Breast epithelium (tissue), 4 donors: ENCODE results near the gene PRLR. TPM values are rescaled to one million over a fixed set of nuclear protein-coding genes. Genes with fewer than 3 reads are reported as not detected.

Experiments used
- DNase-seq, 2 donors: peaks; one replicate each; pipeline ENCODE4 v3.0.0-alpha.2; 2019; ENCODE audit warnings: low spot score in 2 of 2
- H3K27ac ChIP-seq, 2 donors: fragments of 200-600 bp; sonication (generic) in 1 of 2; one replicate each; pipeline ENCODE4 v1.5.1; 2016 to 2019; ENCODE audit warnings: mild to moderate bottlenecking in 1 of 2
- H3K27me3 ChIP-seq, 2 donors: fragments of 200-600 bp; sonication (generic) in 1 of 2; one replicate each; pipeline versions ENCODE4 v1.5.1 to v1.6.0; 2017 to 2019; ENCODE audit warnings: control low read depth in 1 of 2, mild to moderate bottlenecking in 1 of 2
- H3K36me3 ChIP-seq: fragments of 200-600 bp; one replicate; pipeline ENCODE4 v1.5.1; 2019
- H3K4me1 ChIP-seq, 2 donors: fragments of 200-600 bp; sonication (generic); one replicate each; pipeline ENCODE4 v1.5.1; 2016 to 2019; ENCODE audit warnings: control low read depth in 1 of 2
- H3K4me3 ChIP-seq, 3 donors: fragments of 200-600 bp; sonication (generic); 1 replicate in 2 of 3; 2 replicates in 1 of 3; pipeline ENCODE4 v1.5.1; 2016 to 2019; ENCODE audit warnings: mild to moderate bottlenecking in 3 of 3, moderate library complexity in 2 of 3
- H3K9me3 ChIP-seq, 2 donors: fragments of 200-600 bp; sonication (generic) in 1 of 2; one replicate each; pipeline ENCODE4 v1.5.1; 2016 to 2019; ENCODE audit warnings: control low read depth in 1 of 2
- POLR2A ChIP-seq: fragments of 450-650 bp; IDR thresholded peaks from one replicate; pipeline ENCODE4 v1.6.1; 2016; ENCODE audit warnings: antibody characterized with exemption, mild to moderate bottlenecking, moderate library complexity
- POLR2AphosphoS5 ChIP-seq, 3 donors: sonication (generic); formaldehyde crosslinking; IDR thresholded peaks; one replicate each; pipeline ENCODE4 v1.6.1; 2017; ENCODE audit warnings: antibody characterized with exemption in 3 of 3
- intact Hi-C: fragments of 100-400 bp; cut with DNase I; formaldehyde crosslinking; loops from one replicate; pipeline ENCODE4 v1.15.1; 2023; ENCODE audit warnings: low total_unique reads
- total RNA-seq, 3 donors: library from RNA; depleted of rRNA; stranded (reverse); fragments of >200 nt; gene quantifications; one replicate each; pipeline ENCODE4 v1.1.0, GENCODE V29; 2016
- TF ChIP-seq, protein P1 (sequence below), 3 donors: fragments of 450-650 bp; IDR thresholded peaks; one replicate each; pipeline ENCODE4 v1.5.1; 2016 to 2017; ENCODE audit warnings: antibody characterized with exemption in 3 of 3, mild to moderate bottlenecking in 3 of 3, moderate library complexity in 3 of 3

PRLR gene
- total RNA-seq, 3 donors from 2014 or later, result 2.6 to 78.0 (median 28.8) TPM

GRCh38 chr5:35081134-35081533 lies 149.2 kb downstream of the PRLR start:
- Histone ChIP-seq H3K27me3 (no peaks in the 10 kb centered on the region), H3K27ac (no peak overlapping the region), H3K9me3 (no peaks in the 10 kb centered on the region), H3K36me3 (no peaks in the 10 kb centered on the region), H3K4me1 (no peaks in the 10 kb centered on the region), H3K4me3 (no peak overlapping the region)
- no peak for DNase-seq
- TF ChIP-seq POLR2AphosphoS5 (IDR thresholded peaks at IDR 0.05), result no peak
- TF ChIP-seq POLR2A, result no peak
- TF ChIP-seq, protein P1, sequence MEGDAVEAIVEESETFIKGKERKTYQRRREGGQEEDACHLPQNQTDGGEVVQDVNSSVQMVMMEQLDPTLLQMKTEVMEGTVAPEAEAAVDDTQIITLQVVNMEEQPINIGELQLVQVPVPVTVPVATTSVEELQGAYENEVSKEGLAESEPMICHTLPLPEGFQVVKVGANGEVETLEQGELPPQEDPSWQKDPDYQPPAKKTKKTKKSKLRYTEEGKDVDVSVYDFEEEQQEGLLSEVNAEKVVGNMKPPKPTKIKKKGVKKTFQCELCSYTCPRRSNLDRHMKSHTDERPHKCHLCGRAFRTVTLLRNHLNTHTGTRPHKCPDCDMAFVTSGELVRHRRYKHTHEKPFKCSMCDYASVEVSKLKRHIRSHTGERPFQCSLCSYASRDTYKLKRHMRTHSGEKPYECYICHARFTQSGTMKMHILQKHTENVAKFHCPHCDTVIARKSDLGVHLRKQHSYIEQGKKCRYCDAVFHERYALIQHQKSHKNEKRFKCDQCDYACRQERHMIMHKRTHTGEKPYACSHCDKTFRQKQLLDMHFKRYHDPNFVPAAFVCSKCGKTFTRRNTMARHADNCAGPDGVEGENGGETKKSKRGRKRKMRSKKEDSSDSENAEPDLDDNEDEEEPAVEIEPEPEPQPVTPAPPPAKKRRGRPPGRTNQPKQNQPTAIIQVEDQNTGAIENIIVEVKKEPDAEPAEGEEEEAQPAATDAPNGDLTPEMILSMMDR (IDR thresholded peaks at IDR 0.05), result no peak
- intact Hi-C loops, result no loop called here

DNA sequence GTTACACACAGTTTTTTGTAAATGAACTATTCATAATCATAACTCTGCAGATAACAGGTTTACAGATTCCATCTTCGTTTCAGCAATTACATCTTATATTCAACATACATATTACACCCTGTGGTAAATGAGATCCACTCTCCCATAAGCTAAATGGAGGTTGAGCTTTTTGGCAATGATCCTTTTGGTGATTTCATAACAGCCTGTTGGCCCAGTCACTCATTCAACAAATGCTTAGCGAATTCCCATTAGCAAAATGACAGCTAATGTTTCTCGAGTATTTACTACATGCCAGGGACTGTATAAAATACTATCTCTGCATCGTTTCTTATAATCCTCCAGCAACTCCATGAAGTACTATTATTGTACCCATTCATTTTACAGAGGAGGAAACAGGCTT lies 157.1 kb downstream of the PRLR start:
- no peaks in the 10 kb centered on the region for H3K9me3 ChIP-seq
- no peaks in the 10 kb centered on the region for H3K36me3 ChIP-seq
- TF ChIP-seq POLR2A (no peak), POLR2AphosphoS5 (IDR thresholded peaks at IDR 0.05) (no peak)
- TF ChIP-seq, protein P1 (IDR thresholded peaks at IDR 0.05), result no peak
- no peak overlapping the region for H3K4me3 ChIP-seq
- no peak for DNase-seq
- intact Hi-C loops, result no loop called here
- no peaks in the 10 kb centered on the region for H3K27me3 ChIP-seq
- no peaks in the 10 kb centered on the region for H3K4me1 ChIP-seq
- H3K27ac ChIP-seq, result no peak overlapping the region

DNA sequence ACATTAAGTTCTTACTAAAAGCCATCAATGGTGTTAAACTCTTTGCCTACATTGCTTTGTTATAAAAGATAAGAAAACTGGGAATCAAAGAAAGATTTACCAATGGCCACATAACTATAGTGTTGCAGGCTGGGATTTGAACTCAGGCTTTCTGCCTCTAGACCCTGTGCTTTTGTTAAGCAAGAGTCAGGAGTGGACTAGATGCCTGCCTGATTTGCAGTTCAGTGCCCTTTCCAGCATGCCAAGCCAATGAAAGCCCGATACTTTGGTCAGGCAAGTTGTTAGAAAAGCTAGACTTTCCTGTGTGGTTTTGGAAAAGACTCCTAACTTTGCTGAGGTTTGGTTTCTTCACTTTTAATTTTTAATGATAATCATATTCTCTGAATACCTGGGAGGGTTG lies 161.1 kb downstream of the PRLR start:
- intact Hi-C loops, result loop anchor here (10.0 kb wide), 1 partner anchor 396 kb away; no protein-coding TSS in a partner anchor
- DNase-seq, result no peak
- Histone ChIP-seq H3K4me1 (no peaks in the 10 kb centered on the region), H3K4me3 (no peak overlapping the region), H3K9me3 (no peaks in the 10 kb centered on the region), H3K27ac (no peak overlapping the region), H3K27me3 (no peaks in the 10 kb centered on the region), H3K36me3 (no peaks in the 10 kb centered on the region)
- TF ChIP-seq POLR2A, result no peak
- TF ChIP-seq, protein P1 (IDR thresholded peaks at IDR 0.05), result no peak
- TF ChIP-seq POLR2AphosphoS5 (IDR thresholded peaks at IDR 0.05), result no peak

DNA sequence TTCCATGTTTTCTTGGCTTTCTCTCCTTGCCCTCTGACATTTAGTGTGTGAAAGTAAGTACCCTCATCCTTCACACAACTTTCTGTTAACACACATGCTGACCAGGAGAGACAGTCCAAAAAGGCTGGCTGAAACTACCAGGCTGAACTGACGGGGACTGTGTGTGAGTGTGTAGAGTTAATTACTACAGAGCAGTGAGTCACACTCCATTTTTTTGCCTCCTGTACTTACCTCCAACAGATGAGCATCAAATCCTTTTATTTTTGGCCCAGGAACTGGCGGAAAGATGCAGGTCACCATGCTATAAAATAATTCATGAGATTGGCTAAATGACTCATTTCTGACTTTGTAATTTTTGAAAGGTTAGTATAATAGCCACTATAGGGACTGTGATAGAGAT lies 162.3 kb downstream of the PRLR start:
- no peak overlapping the region for H3K27ac ChIP-seq
- intact Hi-C loops, result loop anchor here (10.0 kb wide), 1 partner anchor 397 kb away; no protein-coding TSS in a partner anchor
- H3K27me3 ChIP-seq, result no peaks in the 10 kb centered on the region
- no peak overlapping the region for H3K4me3 ChIP-seq
- no peaks in the 10 kb centered on the region for H3K9me3 ChIP-seq
- TF ChIP-seq POLR2AphosphoS5 (IDR thresholded peaks at IDR 0.05) (no peak), POLR2A (no peak)
- TF ChIP-seq, protein P1 (IDR thresholded peaks at IDR 0.05), result no peak
- no peaks in the 10 kb centered on the region for H3K4me1 ChIP-seq
- no peak for DNase-seq
- H3K36me3 ChIP-seq, result no peaks in the 10 kb centered on the region

DNA sequence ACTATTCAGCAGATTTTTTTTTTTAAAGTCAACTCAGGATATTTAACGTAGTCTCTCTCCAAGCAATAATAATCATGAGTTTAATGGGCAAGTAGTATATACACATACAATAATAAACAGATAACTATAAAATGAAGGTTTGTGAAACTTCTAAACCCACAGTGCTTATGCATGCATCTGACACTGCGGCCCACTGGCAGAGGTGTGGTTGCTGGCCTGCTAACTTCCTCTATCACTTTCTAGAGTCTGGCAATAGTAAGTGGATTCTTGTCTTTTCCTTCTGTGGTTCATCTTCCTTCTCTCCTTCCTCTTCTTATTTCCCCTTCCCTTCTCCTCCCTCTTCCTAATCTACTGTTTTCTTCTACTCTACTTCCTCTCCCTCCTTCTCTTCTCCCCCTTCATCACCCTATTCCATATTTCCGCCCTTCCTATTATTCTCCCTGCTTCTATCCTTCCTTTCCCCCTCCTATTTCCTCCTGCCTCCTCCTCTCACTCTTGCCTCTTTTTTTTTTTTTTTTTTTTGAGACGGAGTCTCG lies 164.0 kb downstream of the PRLR start:
- no peak for DNase-seq
- H3K36me3 ChIP-seq, result no peaks in the 10 kb centered on the region
- H3K27me3 ChIP-seq, result no peaks in the 10 kb centered on the region
- H3K4me1 ChIP-seq, result no peaks in the 10 kb centered on the region
- H3K9me3 ChIP-seq, result no peaks in the 10 kb centered on the region
- intact Hi-C loops, result loop anchor here (10.0 kb wide), 1 partner anchor 398 kb away; no protein-coding TSS in a partner anchor
- no peak overlapping the region for H3K4me3 ChIP-seq
- no peak for TF ChIP-seq POLR2A
- TF ChIP-seq, protein P1 (IDR thresholded peaks at IDR 0.05), result no peak
- TF ChIP-seq POLR2AphosphoS5 (IDR thresholded peaks at IDR 0.05), result no peak
- no peak overlapping the region for H3K27ac ChIP-seq
